ENCODE measurements around the gene ARHGEF38. TPM values are rescaled to one million over a fixed set of nuclear protein-coding genes. Genes with fewer than 3 reads are reported as not detected.
"Not testable (repeated sequence)": the region's sequence is repeated elsewhere in the genome, so short reads cannot be mapped to it uniquely, and the experiment has no call there.

Gene ARHGEF38
- total RNA-seq, 1 donor from 2014 or later = 1.3 TPM

DNA sequence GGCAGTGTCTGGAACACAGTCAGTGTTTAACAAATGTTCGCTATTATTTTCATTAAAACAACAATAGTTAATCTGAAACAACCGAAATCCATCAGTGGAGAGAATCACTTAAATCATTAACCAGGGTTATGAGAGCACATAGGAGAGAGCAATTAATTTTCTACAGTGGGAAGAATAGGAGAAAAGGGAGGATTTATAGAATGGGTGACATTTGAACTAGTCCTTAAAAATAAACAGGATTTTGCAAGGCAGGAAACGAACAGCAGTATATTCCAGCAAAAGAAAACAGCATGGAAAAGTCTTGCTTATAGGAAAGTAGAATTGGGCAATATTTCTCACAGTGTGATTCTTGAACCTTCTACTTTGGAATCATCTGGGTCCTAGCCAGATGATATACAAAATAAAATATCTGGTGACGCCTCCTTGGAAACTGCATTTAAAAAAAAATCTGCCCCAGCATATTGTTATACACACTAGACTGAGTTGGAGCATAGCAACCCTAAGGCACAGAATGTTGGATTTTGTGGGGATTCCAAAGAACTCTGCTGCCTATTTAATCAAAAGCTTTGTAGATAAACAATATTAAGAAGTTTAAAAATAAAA, 100.0 kb downstream of the ARHGEF38 start:
- no peak for DNase-seq

DNA sequence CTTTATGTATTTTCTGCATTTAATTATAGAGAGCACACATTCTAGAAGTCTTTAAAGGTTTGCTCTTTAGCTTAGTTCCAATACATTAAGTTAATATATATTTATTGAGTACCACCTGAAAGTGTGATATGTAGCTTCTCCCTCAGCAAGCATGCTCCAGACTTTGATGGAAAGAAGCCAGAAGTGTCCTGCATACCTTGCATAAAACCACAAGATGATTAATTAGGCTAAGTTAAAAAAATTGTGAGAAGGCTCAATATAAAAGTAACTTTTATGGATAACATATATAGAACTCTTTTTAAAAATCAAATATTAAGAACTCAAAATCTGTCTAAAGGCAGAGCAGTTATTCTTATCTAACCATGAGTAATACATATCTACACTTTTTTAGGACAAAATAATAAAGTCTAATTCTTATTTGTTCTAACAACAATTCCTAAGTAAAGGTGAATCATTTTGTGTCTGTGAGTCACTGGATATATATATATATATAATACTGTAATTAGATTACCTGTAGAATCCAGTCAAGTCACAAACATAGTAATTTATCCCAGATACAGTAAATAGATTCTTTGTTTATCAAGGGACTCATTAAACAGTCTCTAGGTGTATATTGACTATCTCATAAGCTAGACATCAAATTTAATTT, 104.8 kb downstream of the ARHGEF38 start:
- no peak for DNase-seq

DNA sequence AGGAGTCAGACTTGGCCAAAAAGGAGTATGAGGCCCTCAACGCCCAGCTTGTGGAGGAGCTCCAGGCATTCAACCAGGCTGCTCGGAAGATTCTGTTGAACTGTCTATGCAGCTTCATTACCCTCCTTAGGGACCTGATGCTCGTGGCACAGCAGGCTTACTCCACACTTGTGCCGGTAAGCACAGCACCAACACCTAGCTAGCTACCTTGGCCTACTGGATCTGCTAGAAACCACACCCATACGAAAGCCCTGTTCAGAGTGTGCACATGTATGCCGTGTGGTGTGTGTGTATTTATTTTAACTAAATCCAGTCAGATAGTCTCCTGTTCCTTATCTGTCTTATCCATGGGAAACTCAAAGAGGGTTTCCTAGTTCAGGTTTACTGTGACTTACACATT, 106.8 kb downstream of the ARHGEF38 start:
- DNase-seq = no peak

DNA sequence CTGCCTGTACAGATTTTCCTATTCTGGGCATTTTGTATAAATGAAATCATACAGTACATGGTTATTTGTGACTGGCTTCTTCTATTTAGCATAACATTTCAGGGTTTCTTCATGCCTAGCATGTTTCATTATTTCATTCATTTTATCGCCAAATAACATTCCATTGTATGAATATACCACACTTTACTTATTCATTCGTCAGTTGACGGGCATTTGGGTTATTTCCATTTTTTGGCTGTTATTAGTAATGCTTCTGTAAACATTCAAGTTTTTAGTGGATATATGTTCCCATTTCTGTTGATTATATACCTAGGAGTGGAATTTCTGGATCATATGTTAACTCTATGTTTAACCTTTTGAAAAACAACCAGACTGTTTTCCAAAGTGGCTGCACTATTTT, 108.6 kb downstream of the ARHGEF38 start:
- DNase-seq = no peak

DNA sequence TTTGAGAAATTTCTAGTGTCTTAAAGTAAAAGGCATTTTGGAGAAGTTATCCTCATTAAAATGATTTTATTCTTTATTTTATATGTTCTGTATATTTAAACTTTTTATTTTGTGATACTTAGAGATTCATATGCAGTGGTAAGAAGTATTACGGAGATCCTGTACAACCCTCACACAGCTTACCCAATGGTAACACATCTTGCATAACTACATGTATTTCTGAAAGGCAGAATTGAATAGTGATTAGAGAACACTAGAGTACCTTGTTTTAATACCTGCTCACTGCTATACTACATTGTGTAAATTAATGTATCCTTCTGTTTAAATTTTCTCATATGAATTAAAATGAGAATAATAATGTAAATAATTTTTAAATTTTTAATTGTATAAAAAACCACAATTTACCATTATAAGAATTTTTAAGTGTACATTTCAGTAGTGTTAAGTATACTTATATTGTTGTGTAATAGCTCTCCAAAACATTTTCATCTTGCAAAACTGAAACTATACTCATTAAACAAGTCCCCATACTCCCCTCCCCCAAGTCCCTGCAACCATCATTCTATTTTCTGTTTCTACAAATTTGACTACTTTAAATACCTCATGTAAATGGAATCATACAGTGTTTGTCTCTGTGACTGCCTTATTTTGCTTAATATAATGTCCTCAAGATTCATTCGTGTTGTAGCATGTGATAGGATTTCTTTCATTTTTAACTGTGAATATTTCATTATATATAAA, 110.7 kb downstream of the ARHGEF38 start:
- DNase-seq = no peak

DNA sequence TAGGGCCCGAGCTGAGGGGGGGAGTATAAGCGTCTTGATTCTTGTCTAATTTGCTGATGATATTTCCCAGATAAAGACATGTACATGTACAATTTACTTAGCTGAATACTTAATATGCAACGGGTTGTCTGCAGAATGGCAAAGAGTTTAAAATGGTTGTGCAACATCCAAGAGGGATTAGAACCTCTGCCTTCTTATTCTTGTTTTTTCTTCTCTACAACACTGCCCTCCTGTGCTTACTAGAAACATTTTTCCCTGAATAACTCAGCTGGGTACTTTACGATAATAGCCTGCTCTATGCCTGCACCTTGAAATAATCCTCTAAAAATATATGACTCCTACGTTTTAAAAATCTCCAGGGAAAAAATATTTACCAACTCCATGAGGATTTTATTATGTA, 114.3 kb downstream of the ARHGEF38 start:
- DNase-seq = peak; percentile 4

GRCh38 chr4:105670684-105671083, 118.3 kb downstream of the ARHGEF38 start:
- DNase-seq = no peak

- DNase-seq = no peak
These were observed 118.9 kb downstream of the ARHGEF38 start for GRCh38 chr4:105671301-105671700.

- no peak for DNase-seq
These were observed 121.6 kb downstream of the ARHGEF38 start for GRCh38 chr4:105674011-105674410.

DNA sequence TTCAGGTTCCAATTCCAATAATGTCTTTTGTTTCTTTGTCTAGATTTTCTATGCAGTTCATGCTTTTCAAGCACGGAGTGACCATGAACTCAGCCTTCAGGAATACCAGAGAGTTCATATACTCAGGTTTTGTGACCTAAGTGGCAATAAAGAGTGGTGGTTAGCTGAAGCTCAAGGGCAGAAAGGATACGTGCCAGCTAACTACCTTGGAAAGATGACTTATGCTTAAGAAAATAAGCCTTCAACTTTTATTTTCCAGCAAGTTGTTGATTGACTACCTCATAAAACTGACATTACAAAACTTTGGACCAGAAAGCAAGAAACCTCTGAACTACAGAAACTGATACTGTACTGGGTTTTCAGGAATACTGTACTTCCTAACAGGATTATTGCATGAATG, 125.3 kb downstream of the ARHGEF38 start:
- no peak for DNase-seq

- no peak for DNase-seq
These were observed 126.8 kb downstream of the ARHGEF38 start for GRCh38 chr4:105679186-105679585.

- DNase-seq = peak; percentile 44
These were observed 130.6 kb downstream of the ARHGEF38 start for GRCh38 chr4:105683038-105683437.

DNA sequence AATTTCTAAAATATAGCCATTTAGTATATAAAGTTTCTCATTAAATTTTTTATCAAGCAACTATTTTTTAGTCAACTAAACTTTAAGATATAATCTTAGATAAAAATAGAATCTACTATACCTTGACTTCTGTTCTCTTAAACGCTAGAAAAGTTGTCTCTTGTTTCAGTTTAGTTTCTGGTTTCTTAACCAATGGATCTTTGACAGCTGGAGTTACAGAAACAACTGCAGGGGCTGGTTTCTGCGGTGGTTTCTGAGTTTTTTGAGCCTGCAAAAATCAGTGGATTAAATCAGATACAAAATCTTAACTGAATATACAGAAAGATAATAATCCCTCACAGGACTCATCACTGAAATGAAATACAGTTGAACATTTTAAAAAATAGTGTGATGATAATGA, 134.2 kb downstream of the ARHGEF38 start:
- DNase-seq = no peak

GRCh38 chr4:105694812-105695211, 142.4 kb downstream of the ARHGEF38 start:
- DNase-seq = not testable (repeated sequence)

DNA sequence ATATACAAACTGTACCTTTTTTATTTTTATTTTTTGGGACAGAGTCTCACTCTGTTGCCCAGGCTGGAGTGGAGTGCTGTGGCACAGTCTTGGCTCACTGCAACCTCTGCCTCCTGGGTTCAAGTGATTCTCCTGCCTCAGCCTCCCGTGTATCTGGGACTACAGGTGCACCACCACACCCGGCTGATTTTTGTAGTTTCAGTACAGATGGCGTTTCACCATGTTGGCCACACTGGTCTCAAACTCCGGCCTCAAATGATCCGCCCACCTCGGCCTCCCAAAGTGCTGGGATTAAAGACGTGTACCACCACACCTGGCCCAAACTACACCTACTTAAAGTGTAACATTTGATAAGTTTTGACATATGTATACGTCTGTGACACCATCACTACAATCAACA, 143.4 kb downstream of the ARHGEF38 start:
- not testable (repeated sequence) for DNase-seq

DNA sequence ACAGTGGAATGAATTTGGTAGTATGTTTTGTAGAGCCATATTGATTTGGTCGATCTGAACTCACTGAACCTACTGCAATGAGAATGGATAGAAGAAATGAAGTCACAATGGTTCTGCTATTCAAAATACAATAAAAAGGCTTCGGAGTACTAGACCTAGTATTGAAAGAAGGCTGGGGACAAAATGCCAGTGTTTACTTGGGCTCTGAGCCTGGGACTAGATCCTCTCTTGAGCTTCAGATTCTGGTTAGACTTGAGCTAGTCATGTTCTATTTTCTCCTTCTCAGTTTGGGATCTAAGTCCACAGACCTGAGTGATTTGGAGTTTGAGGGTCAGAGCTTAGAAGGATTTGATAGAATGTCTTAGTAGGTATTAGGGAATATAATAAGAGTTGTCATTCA, 146.2 kb downstream of the ARHGEF38 start:
- DNase-seq = no peak

DNA sequence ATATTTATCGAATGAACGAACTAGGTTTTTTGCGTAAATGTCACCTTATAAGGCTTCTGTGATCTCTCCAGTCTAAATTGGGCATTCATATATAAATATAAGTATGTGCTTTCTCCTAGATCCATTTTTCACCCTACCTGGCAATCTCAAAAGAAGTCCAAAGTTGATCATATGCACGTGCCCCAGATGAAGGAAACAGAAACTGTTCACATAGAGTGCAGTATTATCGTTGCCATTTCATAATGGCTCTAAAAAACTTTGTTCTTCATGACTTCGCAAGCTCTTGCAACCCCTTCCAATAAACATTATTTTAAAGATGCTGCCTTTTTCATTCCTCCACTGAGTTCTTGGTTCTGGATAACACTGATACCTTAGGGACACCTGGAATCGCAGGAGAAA, 155.4 kb downstream of the ARHGEF38 start:
- no peak for DNase-seq

DNA sequence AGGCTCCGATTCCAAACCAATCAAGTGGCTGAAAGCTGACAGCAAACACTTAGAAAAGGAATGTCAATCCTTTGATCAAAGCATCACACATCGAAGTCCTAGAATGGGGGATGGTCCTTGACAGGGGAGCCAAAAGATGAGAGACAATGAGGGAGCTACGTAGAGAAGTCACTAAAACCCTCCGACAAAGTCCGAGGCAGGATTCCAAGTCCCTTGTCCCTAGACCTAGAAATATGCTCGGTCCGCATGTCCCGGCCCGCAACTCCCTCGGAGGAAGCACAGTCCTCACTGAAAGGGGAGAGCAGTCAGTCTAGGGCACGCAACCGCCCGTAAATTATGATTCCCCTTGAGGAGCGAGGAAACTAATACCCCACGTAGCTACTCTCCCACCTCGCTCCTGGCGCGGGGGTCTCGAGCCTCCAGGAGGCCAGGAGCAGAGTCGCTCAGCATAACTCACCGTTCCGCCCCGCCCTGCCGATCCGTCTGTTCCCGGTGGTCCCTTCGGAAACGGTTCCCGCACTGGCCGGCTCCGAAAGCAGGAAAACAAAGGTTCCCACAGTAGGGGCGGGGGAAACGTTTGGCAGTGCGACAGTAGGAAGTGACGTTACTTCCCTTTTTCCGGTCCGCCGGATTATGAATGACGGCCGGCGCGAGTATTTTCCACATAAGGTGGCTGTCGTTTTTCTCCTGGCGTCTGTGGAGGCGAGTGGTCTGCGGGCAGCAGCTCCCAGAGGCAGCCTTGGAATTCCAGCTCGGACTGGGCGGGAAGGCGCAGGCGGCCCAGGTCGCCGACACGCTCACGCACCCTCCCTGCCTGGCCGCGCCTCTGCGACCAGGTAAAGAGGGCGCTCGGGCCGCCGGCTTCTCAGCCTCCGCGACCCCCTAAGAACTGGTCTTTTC, 156.0 kb downstream of the ARHGEF38 start, which contains the start of the genes GSTCD and INTS12:
Gene GSTCD, plus strand, starts transcription at position 604 of the 900 bp plus-strand sequence. CDS start 8,830 bp downstream, outside the sequence.
Gene INTS12, minus strand, starts transcription at position 509 of the 900 bp plus-strand sequence. CDS start 8,684 bp downstream, outside the sequence.
- DNase-seq = peak; percentile 98

DNA sequence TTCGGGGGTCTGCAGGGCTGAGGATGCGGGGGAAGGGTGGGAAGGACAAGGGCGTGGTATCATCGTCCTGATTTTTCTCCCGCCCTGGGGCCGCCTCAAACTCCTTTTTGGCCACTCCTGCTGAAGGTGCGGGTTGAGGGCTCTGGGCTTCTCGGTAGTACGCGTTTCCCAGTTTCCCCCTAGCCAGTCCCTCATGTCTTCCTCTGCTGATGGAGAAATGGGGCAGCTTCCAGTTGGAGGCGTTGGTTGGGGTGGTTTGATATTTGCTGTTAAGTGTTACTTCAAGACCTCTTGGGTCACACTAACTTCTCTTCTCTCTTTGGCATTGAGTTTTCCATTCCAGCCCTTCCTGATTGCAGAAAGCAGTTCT, 156.6 kb downstream of the ARHGEF38 start:
- peak; percentile 57 for DNase-seq

DNA sequence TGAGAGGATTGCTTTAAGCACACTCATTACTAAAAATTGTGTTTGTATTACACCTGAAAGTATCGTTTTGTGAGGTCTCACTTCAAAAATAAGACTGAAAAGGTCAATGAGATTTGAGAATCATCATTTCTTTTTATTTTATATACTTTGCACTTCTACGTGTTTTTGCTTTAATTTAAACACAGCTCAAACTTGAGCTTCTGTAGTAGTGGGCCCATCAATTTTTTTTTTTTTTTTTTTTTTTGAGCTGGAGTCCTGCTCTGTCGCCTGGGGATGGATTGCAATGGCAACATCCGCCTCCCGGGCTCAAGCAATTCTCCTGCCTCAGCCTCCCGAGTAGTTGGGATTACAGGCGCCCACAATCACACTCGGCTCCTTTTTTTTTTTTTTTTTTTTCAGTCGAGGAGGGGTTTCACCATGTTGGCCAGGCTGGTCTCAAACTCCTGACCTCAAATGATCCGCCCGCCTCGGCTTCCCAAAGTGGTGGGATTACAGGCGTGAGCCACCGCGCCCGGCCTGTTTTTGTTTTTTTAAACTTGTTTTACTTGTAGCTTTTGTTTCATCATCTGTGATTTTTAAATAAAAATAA, 157.7 kb downstream of the ARHGEF38 start:
- DNase-seq = no peak

GRCh38 chr4:105710678-105711077, 158.3 kb downstream of the ARHGEF38 start:
- peak; percentile 59 for DNase-seq

- no peak for DNase-seq
These were observed 160.3 kb downstream of the ARHGEF38 start for GRCh38 chr4:105712766-105713165.
